Measurements from ENCODE around the gene ASIC2.

DNA sequence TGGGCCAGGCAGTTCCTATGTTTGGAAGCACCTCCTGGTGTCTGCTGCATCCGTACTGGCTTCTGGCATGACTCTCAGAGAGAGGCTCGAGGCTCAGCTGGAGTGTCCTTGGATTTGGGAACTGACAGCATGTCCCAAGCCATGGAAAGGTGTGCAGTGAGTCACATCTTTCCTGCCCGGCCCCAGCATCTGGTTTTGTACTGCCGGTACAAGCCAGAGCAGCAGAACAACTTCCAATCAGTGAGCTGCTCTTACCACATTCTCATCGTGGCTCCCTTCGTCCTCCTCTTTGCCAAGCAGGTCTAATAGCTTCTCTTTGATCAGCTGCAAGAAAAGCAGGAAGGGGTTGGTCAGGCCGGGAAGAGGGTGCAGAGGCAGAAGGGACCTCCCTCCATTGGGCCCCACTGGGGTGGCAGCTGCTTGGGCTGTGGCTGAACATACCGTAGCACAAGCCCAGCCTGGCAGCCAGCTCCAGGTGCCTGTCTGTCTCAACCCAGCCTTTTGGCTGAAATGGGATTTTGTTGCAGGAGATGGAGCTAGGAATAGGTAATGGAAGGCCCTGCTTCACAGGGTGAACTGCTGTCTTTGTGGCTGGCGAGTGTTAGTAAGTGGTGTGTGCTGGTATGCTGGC, 277.3 kb downstream of the ASIC2 start:
- no peak for TF ChIP-seq POLR2A (IDR thresholded peaks at IDR 0.05)
- TF ChIP-seq, protein P1, sequence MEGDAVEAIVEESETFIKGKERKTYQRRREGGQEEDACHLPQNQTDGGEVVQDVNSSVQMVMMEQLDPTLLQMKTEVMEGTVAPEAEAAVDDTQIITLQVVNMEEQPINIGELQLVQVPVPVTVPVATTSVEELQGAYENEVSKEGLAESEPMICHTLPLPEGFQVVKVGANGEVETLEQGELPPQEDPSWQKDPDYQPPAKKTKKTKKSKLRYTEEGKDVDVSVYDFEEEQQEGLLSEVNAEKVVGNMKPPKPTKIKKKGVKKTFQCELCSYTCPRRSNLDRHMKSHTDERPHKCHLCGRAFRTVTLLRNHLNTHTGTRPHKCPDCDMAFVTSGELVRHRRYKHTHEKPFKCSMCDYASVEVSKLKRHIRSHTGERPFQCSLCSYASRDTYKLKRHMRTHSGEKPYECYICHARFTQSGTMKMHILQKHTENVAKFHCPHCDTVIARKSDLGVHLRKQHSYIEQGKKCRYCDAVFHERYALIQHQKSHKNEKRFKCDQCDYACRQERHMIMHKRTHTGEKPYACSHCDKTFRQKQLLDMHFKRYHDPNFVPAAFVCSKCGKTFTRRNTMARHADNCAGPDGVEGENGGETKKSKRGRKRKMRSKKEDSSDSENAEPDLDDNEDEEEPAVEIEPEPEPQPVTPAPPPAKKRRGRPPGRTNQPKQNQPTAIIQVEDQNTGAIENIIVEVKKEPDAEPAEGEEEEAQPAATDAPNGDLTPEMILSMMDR (IDR thresholded peaks at IDR 0.05) = no peak
